T-helper 22 cell (primary cell): ENCODE data around the gene ZFYVE9.

Experiments used
- DNase-seq: peaks from one replicate; pipeline ENCODE4 v3.0.0-alpha.2; 2020; ENCODE audit warnings: low read depth

Gene ZFYVE9

GRCh38 chr1:52253421-52253820, 111.5 kb downstream of the ZFYVE9 start:
- no peak for DNase-seq

GRCh38 chr1:52259886-52260285, 118.0 kb downstream of the ZFYVE9 start:
- no peak for DNase-seq

GRCh38 chr1:52263153-52263910, 121.4 kb downstream of the ZFYVE9 start:
- DNase-seq = no peak

GRCh38 chr1:52264530-52265115, 122.7 kb downstream of the ZFYVE9 start:
- DNase-seq = no peak

GRCh38 chr1:52266507-52266906, 124.6 kb downstream of the ZFYVE9 start:
- DNase-seq = no peak

GRCh38 chr1:52268372-52268771, 126.5 kb downstream of the ZFYVE9 start:
- DNase-seq = no peak

- no peak for DNase-seq
These were observed 139.6 kb downstream of the ZFYVE9 start for GRCh38 chr1:52281518-52281917.

- no peak for DNase-seq
These were observed 146.4 kb downstream of the ZFYVE9 start for GRCh38 chr1:52288286-52288685.

GRCh38 chr1:52294580-52294979, 152.7 kb downstream of the ZFYVE9 start:
- no peak for DNase-seq

- no peak for DNase-seq
These were observed 154.5 kb downstream of the ZFYVE9 start for GRCh38 chr1:52296345-52296744.

- DNase-seq = no peak
These were observed 163.7 kb downstream of the ZFYVE9 start for GRCh38 chr1:52305417-52306226.

- DNase-seq = no peak
These were observed 164.5 kb downstream of the ZFYVE9 start for GRCh38 chr1:52306227-52307006.

- no peak for DNase-seq
These were observed 179.2 kb downstream of the ZFYVE9 start for GRCh38 chr1:52321061-52321460.

GRCh38 chr1:52323731-52324130, 181.8 kb downstream of the ZFYVE9 start:
- no peak for DNase-seq

- no peak for DNase-seq
These were observed 183.9 kb downstream of the ZFYVE9 start for GRCh38 chr1:52325786-52326185.

- no peak for DNase-seq
These were observed 186.7 kb downstream of the ZFYVE9 start for GRCh38 chr1:52328615-52329014.

- DNase-seq = no peak
These were observed 190.5 kb downstream of the ZFYVE9 start for GRCh38 chr1:52332411-52332810.

GRCh38 chr1:52334906-52335528, 193.1 kb downstream of the ZFYVE9 start:
- no peak for DNase-seq

GRCh38 chr1:52337439-52337838, 195.6 kb downstream of the ZFYVE9 start:
- no peak for DNase-seq

- no peak for DNase-seq
These were observed 199.9 kb downstream of the ZFYVE9 start for GRCh38 chr1:52341655-52342260.

GRCh38 chr1:52343979-52344378, 202.1 kb downstream of the ZFYVE9 start:
- DNase-seq = no peak
